Spleen (tissue), 11 donors: Measurements from ENCODE around the gene ADCY2. TPM values are rescaled to one million over a fixed set of nuclear protein-coding genes. Genes with fewer than 3 reads are reported as not detected.

Experiments
- DNase-seq: peaks from one replicate; pipeline ENCODE4 v3.0.0-alpha.2; 2020
- H3K27ac ChIP-seq, 8 donors: fragments of 200-600 bp; sonication (generic) in 7 of 8; 1 replicate in 4 of 8; 2 replicates in 4 of 8; pipeline versions ENCODE4 v1.5.0 to v1.8.0; 2016 to 2021; ENCODE audit warnings: inconsistent platforms in 4 of 8, mild to moderate bottlenecking in 4 of 8, moderate library complexity in 1 of 8
- H3K27me3 ChIP-seq, 7 donors: fragments of 200-600 bp; sonication (generic) in 6 of 7; replicated peaks in 1 of 7; 1 replicate in 4 of 7; 2 replicates in 3 of 7; pipeline versions ENCODE4 v1.5.0 to v1.8.0; 2016 to 2021; ENCODE audit warnings: inconsistent platforms in 3 of 7, mild to moderate bottlenecking in 1 of 7
- H3K36me3 ChIP-seq, 6 donors: fragments of 200-600 bp; sonication (generic) in 5 of 6; 1 replicate in 4 of 6; 2 replicates in 2 of 6; pipeline versions ENCODE4 v1.5.0 to v1.8.0; 2016 to 2021; ENCODE audit warnings: inconsistent platforms in 2 of 6
- H3K4me1 ChIP-seq, 6 donors: fragments of 200-600 bp; sonication (generic) in 5 of 6; 1 replicate in 3 of 6; 2 replicates in 3 of 6; pipeline versions ENCODE4 v1.5.0 to v1.8.0; 2016 to 2021; ENCODE audit warnings: inconsistent platforms in 3 of 6
- H3K4me3 ChIP-seq, 8 donors: fragments of 200-600 bp; sonication (generic) in 7 of 8; 1 replicate in 4 of 8; 2 replicates in 4 of 8; pipeline versions ENCODE4 v1.5.0 to v1.8.0; 2016 to 2021; ENCODE audit warnings: inconsistent platforms in 4 of 8, mild to moderate bottlenecking in 4 of 8, moderate library complexity in 2 of 8
- H3K9me3 ChIP-seq, 8 donors: fragments of 200-600 bp; sonication (generic) in 7 of 8; 1 replicate in 4 of 8; 2 replicates in 4 of 8; pipeline versions ENCODE4 v1.5.0 to v1.8.0; 2016 to 2021; ENCODE audit warnings: inconsistent platforms in 4 of 8
- CTCF ChIP-seq, 11 experiments: fragments of 200-600 bp in 7 of 11; fragments of 450-650 bp in 4 of 11; sonication (generic) in 4 of 11; IDR thresholded peaks in 8 of 11; conservative IDR thresholded peaks in 3 of 11; 1 replicate in 7 of 11; 2 replicates in 4 of 11; pipeline versions ENCODE4 v1.4.0 to v1.8.0; 2016 to 2021; ENCODE audit warnings: antibody characterized with exemption in 11 of 11, inconsistent platforms in 4 of 11, mild to moderate bottlenecking in 1 of 11
- POLR2A ChIP-seq, 3 donors: fragments of 450-650 bp; IDR thresholded peaks; one replicate each; pipeline ENCODE4 v1.5.1; 2017; ENCODE audit warnings: antibody characterized with exemption in 3 of 3, mild to moderate bottlenecking in 1 of 3
- POLR2AphosphoS5 ChIP-seq, 3 donors: sonication (generic); formaldehyde crosslinking; IDR thresholded peaks; one replicate each; pipeline ENCODE4 v1.5.1; 2017; ENCODE audit warnings: antibody characterized with exemption in 3 of 3
- WGBS, 5 donors: extraction: QIAGEN DNeasy Blood & Tissue Kit in 3 of 5; methylation state at CpG; one replicate each; pipeline versions ENCODE4 v1.1.5 to v1.1.7; 2013 to 2018; 5-methylcytosine and 5-hydroxymethylcytosine counted together
- intact Hi-C: fragments of 100-400 bp; cut with DNase I; formaldehyde crosslinking; loops from one replicate; pipeline ENCODE4 v1.15.0; 2023; ENCODE audit warnings: low total_unique reads
- polyA plus RNA-seq, 3 donors: library from polyadenylated mRNA; stranded (reverse); fragments of 200-250 nt; gene quantifications; one replicate each; pipeline ENCODE4 v1.2.1, GENCODE V29; 2013
- total RNA-seq, 7 donors: library from RNA; depleted of rRNA in 3 of 7; stranded (reverse); fragments of >200 nt in 3 of 7; fragmentation: NEBNext Ultra II Directional in 4 of 7; extraction: Animal tissue kit (Norgen Biotek cat#: 25700) in 4 of 7; gene quantifications; one replicate each; pipeline versions ENCODE4 v1.1.0 to v1.2.1, GENCODE V29; 2016 to 2021
- donor health status: healthy with polysubstance abuse.
- donor health status: DM: no; HTN: no; CAD: no; lungs with moderate emphysema.
- donor health status: DM: no; HTN: no; CAD: no.
- donor health status: Bipolar disorder and iron deficiency.
- donor health status: healthy.
- donor health status: DM: no; HTN: no; CAD: no.
- donor health status: DM: yes; HTN: yes; CAD: no.

Gene ADCY2
- total and polyA plus RNA-seq, 10 donors: 0.02 to 1.5 (median 0.18) TPM

GRCh38 chr5:7464182-7464581, 68.2 kb downstream of the ADCY2 start:
- H3K27me3 ChIP-seq: no peaks in the 10 kb centered on the region
- H3K4me3 ChIP-seq: no peak overlapping the region
- no peaks in the 10 kb centered on the region for H3K4me1 ChIP-seq
- no peak overlapping the region for H3K27ac ChIP-seq
- H3K36me3 ChIP-seq: no peaks in the 10 kb centered on the region
- WGBS, 5 donors: 83 to 96% (median 87%) methylated on average over 3 of the region's 3 CpGs
- no peaks in the 10 kb centered on the region for H3K9me3 ChIP-seq
- TF ChIP-seq CTCF (IDR thresholded peaks at IDR 0.05 in 8 of 11, conservative IDR thresholded peaks at IDR 0.05 in 3 of 11) (no peak), POLR2A (IDR thresholded peaks at IDR 0.05) (no peak), POLR2AphosphoS5 (IDR thresholded peaks at IDR 0.05) (no peak)
- intact Hi-C loops: no loop called here
- no peak for DNase-seq

- no peak for TF ChIP-seq POLR2AphosphoS5 (IDR thresholded peaks at IDR 0.05)
- no peak for TF ChIP-seq CTCF (IDR thresholded peaks at IDR 0.05 in 8 of 11, conservative IDR thresholded peaks at IDR 0.05 in 3 of 11)
- no peak for TF ChIP-seq POLR2A (IDR thresholded peaks at IDR 0.05)
- no peaks in the 10 kb centered on the region for H3K27me3 ChIP-seq
- H3K27ac ChIP-seq: no peak overlapping the region
- 78 to 90% (median 89%) methylated on average over 7 of the region's 7 CpGs for WGBS, 5 donors
- H3K9me3 ChIP-seq: peaks cover 0 to 16% (median 14%) of the 10 kb centered on the region in 8 donors
- H3K36me3 ChIP-seq: no peaks in the 10 kb centered on the region
- H3K4me1 ChIP-seq: no peaks in the 10 kb centered on the region
- H3K4me3 ChIP-seq: no peak overlapping the region
- intact Hi-C loops: no loop called here
- no peak for DNase-seq
Measured at GRCh38 chr5:7467179-7467578, 71.2 kb downstream of the ADCY2 start.

- Histone ChIP-seq H3K9me3 (peaks cover 0 to 27% (median 15%) of the 10 kb centered on the region in 8 donors), H3K4me1 (no peaks in the 10 kb centered on the region), H3K4me3 (no peak overlapping the region), H3K27me3 (no peaks in the 10 kb centered on the region), H3K27ac (no peak overlapping the region), H3K36me3 (no peaks in the 10 kb centered on the region)
- intact Hi-C loops: no loop called here
- 85 to 93% (median 89%) methylated on average over 2 of the region's 2 CpGs for WGBS, 5 donors
- TF ChIP-seq CTCF (IDR thresholded peaks at IDR 0.05 in 8 of 11, conservative IDR thresholded peaks at IDR 0.05 in 3 of 11) (no peak), POLR2AphosphoS5 (IDR thresholded peaks at IDR 0.05) (no peak), POLR2A (IDR thresholded peaks at IDR 0.05) (no peak)
- DNase-seq: no peak
Measured at GRCh38 chr5:7468742-7469141, 72.8 kb downstream of the ADCY2 start.

- H3K27me3 ChIP-seq: no peaks in the 10 kb centered on the region
- intact Hi-C loops: no loop called here
- H3K4me3 ChIP-seq: no peak overlapping the region
- peaks cover 0 to 27% (median 15%) of the 10 kb centered on the region in 8 donors for H3K9me3 ChIP-seq
- no peaks in the 10 kb centered on the region for H3K36me3 ChIP-seq
- H3K4me1 ChIP-seq: no peaks in the 10 kb centered on the region
- no peak overlapping the region for H3K27ac ChIP-seq
- TF ChIP-seq POLR2AphosphoS5 (IDR thresholded peaks at IDR 0.05): no peak
- no peak for TF ChIP-seq POLR2A (IDR thresholded peaks at IDR 0.05)
- TF ChIP-seq CTCF (IDR thresholded peaks at IDR 0.05 in 8 of 11, conservative IDR thresholded peaks at IDR 0.05 in 3 of 11): no peak
- DNase-seq: no peak
- WGBS, 5 donors: 85 to 100% (median 93%) methylated on average over 1 of the region's 1 CpG
Measured at GRCh38 chr5:7471710-7472109, 75.8 kb downstream of the ADCY2 start.
